ENCODE measurements around the gene CCSER2.
A peak's percentile ranks its signal among the peaks of the same experiment; 100 is the strongest.

CCSER2 gene

GRCh38 chr10:84298057-84298456, 30.3 kb upstream of the CCSER2 start:
- H3K4me3 ChIP-seq (ENCODE audit: control insufficient read depth, low read depth, low read length): no peak overlapping the region
- DNase-seq (ENCODE audit: low read depth): no peak
- no peak for TF ChIP-seq CTCF (conservative IDR thresholded peaks at IDR 0.05; ENCODE audit: control insufficient read depth, insufficient read depth, low read depth, low read length)

- no peak for DNase-seq (ENCODE audit: low read depth)
- TF ChIP-seq CTCF (conservative IDR thresholded peaks at IDR 0.05; ENCODE audit: control insufficient read depth, insufficient read depth, low read depth, low read length): no peak
Measured at GRCh38 chr10:84302223-84302622, 26.2 kb upstream of the CCSER2 start.

GRCh38 chr10:84306751-84307384, 21.5 kb upstream of the CCSER2 start:
- no peak for DNase-seq (ENCODE audit: low read depth)
- no peak for TF ChIP-seq CTCF (conservative IDR thresholded peaks at IDR 0.05; ENCODE audit: control insufficient read depth, insufficient read depth, low read depth, low read length)
- no peak overlapping the region for H3K4me3 ChIP-seq (ENCODE audit: control insufficient read depth, low read depth, low read length)

More at GRCh38 chr10:84302223-84302622, 26.2 kb upstream of the CCSER2 start:
- no peak overlapping the region for H3K4me3 ChIP-seq (ENCODE audit: control insufficient read depth, low read depth, low read length)

GRCh38 chr10:84308021-84308420, 20.4 kb upstream of the CCSER2 start:
- no peak for TF ChIP-seq CTCF (conservative IDR thresholded peaks at IDR 0.05; ENCODE audit: control insufficient read depth, insufficient read depth, low read depth, low read length)
- no peak overlapping the region for H3K4me3 ChIP-seq (ENCODE audit: control insufficient read depth, low read depth, low read length)
- no peak for DNase-seq (ENCODE audit: low read depth)

- H3K4me3 ChIP-seq (ENCODE audit: control insufficient read depth, low read depth, low read length): no peak overlapping the region
- no peak for TF ChIP-seq CTCF (conservative IDR thresholded peaks at IDR 0.05; ENCODE audit: control insufficient read depth, insufficient read depth, low read depth, low read length)
- DNase-seq (ENCODE audit: low read depth): peak; percentile 19
Measured at GRCh38 chr10:84308481-84309304, 19.7 kb upstream of the CCSER2 start.

- no peak overlapping the region for H3K4me3 ChIP-seq (ENCODE audit: control insufficient read depth, low read depth, low read length)
- TF ChIP-seq CTCF (conservative IDR thresholded peaks at IDR 0.05; ENCODE audit: control insufficient read depth, insufficient read depth, low read depth, low read length): no peak
- DNase-seq (ENCODE audit: low read depth): peak; percentile 25
Measured at GRCh38 chr10:84310470-84310869, 17.9 kb upstream of the CCSER2 start.
